ENCODE measurements around the gene RNF7.

DNA sequence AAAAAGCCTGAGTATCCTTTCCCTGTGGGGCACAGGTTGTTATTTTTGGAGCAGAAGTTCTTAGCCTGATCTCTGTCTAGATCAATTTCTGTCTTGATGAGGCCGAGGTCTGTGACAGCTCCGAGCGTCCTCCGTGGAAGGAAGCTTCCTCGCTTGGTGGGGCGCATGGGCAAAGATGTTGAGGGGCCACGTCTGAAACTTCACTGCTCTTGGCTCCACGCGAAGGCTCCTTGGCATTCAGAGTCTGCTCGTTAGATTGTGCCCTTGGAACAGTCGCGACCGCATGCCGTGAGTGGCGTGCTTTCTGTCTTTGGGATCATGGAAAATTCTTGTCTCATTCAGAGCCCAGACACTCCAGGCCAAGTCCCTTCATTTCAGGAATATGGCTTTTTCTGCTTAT lies 38.8 kb downstream of the RNF7 start:
- TF ChIP-seq EP300 (IDR thresholded peaks at IDR 0.05; ENCODE audit: borderline replicate concordance) (no peak), FOXM1 (IDR thresholded peaks at IDR 0.05; ENCODE audit: borderline replicate concordance, low read depth) (no peak), TCF12 (IDR thresholded peaks at IDR 0.05; ENCODE audit: low read depth) (no peak), TAF1 (IDR thresholded peaks at IDR 0.05; ENCODE audit: low read depth) (no peak), YY1 (IDR thresholded peaks at IDR 0.05; ENCODE audit: low read depth) (no peak), CEBPB (IDR thresholded peaks at IDR 0.05) (no peak), CREB1 (IDR thresholded peaks at IDR 0.05; ENCODE audit: low read depth) (no peak), EGR1 (IDR thresholded peaks at IDR 0.05) (no peak), RAD21 (IDR thresholded peaks at IDR 0.05; ENCODE audit: low read depth) (no peak)
- TF ChIP-seq, protein P1, sequence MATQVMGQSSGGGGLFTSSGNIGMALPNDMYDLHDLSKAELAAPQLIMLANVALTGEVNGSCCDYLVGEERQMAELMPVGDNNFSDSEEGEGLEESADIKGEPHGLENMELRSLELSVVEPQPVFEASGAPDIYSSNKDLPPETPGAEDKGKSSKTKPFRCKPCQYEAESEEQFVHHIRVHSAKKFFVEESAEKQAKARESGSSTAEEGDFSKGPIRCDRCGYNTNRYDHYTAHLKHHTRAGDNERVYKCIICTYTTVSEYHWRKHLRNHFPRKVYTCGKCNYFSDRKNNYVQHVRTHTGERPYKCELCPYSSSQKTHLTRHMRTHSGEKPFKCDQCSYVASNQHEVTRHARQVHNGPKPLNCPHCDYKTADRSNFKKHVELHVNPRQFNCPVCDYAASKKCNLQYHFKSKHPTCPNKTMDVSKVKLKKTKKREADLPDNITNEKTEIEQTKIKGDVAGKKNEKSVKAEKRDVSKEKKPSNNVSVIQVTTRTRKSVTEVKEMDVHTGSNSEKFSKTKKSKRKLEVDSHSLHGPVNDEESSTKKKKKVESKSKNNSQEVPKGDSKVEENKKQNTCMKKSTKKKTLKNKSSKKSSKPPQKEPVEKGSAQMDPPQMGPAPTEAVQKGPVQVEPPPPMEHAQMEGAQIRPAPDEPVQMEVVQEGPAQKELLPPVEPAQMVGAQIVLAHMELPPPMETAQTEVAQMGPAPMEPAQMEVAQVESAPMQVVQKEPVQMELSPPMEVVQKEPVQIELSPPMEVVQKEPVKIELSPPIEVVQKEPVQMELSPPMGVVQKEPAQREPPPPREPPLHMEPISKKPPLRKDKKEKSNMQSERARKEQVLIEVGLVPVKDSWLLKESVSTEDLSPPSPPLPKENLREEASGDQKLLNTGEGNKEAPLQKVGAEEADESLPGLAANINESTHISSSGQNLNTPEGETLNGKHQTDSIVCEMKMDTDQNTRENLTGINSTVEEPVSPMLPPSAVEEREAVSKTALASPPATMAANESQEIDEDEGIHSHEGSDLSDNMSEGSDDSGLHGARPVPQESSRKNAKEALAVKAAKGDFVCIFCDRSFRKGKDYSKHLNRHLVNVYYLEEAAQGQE (IDR thresholded peaks at IDR 0.05; ENCODE audit: low read depth) = no peak
- TF ChIP-seq, protein P2, sequence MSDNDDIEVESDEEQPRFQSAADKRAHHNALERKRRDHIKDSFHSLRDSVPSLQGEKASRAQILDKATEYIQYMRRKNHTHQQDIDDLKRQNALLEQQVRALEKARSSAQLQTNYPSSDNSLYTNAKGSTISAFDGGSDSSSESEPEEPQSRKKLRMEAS (IDR thresholded peaks at IDR 0.05) = no peak
